Kidney epithelial cell (primary cell): ENCODE measurements around the gene DOCK9. TPM values are rescaled to one million over a fixed set of nuclear protein-coding genes. Genes with fewer than 3 reads are reported as not detected.

Experiments
- DNase-seq: peaks from one replicate; pipeline ENCODE4 v3.0.0-alpha.2; 2010; ENCODE audit warnings: low read depth
- H3K27me3 ChIP-seq: 2 replicates; pipeline ENCODE4 v1.6.0; 2011; ENCODE audit warnings: low read length; ENCODE audit not compliant: control insufficient read depth, insufficient read depth
- H3K36me3 ChIP-seq: 2 replicates; pipeline ENCODE4 v1.5.1; 2011; ENCODE audit warnings: low read length; ENCODE audit not compliant: control insufficient read depth, insufficient read depth
- H3K4me3 ChIP-seq: 2 replicates; pipeline ENCODE4 v1.5.1; 2011; ENCODE audit warnings: low read depth, mild to moderate bottlenecking, control low read depth, low read length
- CTCF ChIP-seq: IDR thresholded peaks from 2 replicates; pipeline ENCODE4 v1.5.1; 2011; ENCODE audit warnings: mild to moderate bottlenecking, moderate library complexity, low read length, control low read depth, inconsistent platforms; ENCODE audit not compliant: insufficient read depth, poor library complexity, severe bottlenecking
- total RNA-seq: library from RNA; depleted of rRNA; stranded (reverse); fragments of >200 nt; gene quantifications from 2 replicates; pipeline ENCODE4 v1.2.3, GENCODE V29; 2015

The DOCK9 gene
- total RNA-seq, 1 donor from 2014 or later, result 226 TPM

GRCh38 chr13:98988277-98988676 is 10.4 kb upstream of the DOCK9 start:
- H3K27me3 ChIP-seq, result no peaks in the 10 kb centered on the region
- no peak for TF ChIP-seq CTCF
- no peak for DNase-seq
- H3K4me3 ChIP-seq, result no peak overlapping the region
- H3K36me3 ChIP-seq, result no peaks in the 10 kb centered on the region

DNA sequence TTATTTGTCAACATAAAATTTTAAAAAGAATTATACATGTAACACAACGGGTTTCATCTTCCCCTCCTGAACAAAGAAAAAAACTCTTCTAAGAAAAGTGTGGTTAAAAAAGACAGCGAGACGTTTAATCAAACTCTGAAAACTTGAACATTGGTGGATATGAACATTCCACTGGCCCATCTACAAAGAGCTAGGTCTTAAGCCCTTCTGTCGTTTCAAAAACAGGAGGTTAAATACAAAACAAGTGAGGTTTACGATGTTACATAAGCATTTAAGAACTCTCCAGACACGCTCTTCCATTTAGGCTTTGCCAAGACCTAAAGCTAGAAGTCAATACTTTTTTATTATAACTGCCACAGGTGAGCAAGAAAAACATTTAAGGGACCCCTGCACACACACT is 9.4 kb upstream of the DOCK9 start:
- DNase-seq, result no peak
- no peaks in the 10 kb centered on the region for H3K27me3 ChIP-seq
- no peak for TF ChIP-seq CTCF
- no peak overlapping the region for H3K4me3 ChIP-seq
- no peaks in the 10 kb centered on the region for H3K36me3 ChIP-seq

DNA sequence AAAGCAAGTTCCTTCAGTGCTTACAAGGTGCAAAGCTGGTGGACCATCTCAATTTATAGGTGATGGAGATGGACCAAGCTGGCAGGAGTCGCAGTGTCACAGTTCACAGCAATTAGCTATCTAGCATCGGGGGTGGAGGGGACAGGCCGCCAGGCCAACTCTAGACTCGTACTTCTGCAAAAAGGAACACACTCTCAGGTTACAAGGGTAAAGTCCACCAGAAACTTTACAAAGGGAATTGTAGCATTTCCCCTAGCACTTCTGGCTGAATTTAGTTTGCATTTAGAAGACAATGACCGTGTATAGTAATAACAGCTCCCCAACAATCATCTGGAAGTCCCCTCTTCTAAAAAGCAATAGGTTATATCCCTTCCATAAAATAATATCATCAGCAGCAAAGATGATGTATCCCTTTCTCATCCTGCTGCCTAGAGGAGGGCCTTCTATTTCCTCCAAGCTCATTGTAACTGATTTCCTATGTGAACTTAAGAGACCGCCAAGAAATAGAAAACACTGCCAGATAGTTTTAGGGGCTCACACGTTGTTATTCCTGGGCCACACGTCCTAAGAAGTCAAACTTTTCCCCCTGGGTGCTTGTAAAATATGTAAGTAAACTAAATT is 8.5 kb upstream of the DOCK9 start:
- Histone ChIP-seq H3K4me3 (no peak overlapping the region), H3K36me3 (no peaks in the 10 kb centered on the region), H3K27me3 (no peaks in the 10 kb centered on the region)
- no peak for TF ChIP-seq CTCF
- DNase-seq, result no peak

DNA sequence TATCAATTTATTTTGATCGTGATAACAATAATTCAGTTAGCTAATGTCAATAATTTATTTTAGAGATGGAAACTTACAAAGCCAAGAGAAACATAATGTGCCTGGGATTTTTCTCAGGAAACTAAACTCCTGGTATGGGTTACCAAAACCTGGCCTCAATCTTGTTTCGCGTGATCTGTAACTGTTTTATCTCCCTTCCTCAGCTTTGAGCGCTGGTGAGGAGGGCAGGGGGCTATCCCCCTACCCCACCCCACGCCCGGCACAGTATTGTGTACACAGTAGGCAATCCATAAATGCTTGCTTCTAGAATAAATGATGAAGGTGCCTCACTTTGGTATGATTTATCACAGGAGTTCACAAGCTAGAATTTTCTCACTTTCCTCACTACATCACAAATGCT is 7.7 kb upstream of the DOCK9 start:
- TF ChIP-seq CTCF, result no peak
- Histone ChIP-seq H3K27me3 (no peaks in the 10 kb centered on the region), H3K36me3 (no peaks in the 10 kb centered on the region), H3K4me3 (no peak overlapping the region)
- DNase-seq, result no peak

DNA sequence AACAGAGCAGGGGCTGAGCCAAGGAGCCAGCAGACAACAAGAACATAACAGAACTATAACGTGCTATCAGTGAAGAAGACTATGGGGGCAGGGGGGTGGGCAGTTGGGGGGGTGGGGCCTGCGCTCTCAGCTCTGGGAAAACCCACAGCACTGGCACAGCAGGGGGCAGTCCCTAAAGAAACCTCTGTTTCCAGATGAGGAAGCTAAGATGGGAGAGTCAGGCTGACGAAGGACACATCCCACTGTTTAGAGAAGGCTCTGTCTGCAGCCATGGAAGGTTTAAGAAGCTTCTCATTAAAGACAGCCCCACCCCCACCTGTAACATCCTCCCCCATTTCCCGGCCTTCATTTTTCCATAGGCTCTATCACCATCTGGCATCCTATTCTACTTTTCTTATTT is 7.1 kb upstream of the DOCK9 start:
- no peaks in the 10 kb centered on the region for H3K36me3 ChIP-seq
- no peak for TF ChIP-seq CTCF
- no peak overlapping the region for H3K4me3 ChIP-seq
- no peaks in the 10 kb centered on the region for H3K27me3 ChIP-seq
- DNase-seq, result no peak

- Histone ChIP-seq H3K27me3 (no peaks in the 10 kb centered on the region), H3K36me3 (no peaks in the 10 kb centered on the region), H3K4me3 (no peak overlapping the region)
- TF ChIP-seq CTCF, result no peak
- DNase-seq, result no peak
Observed at GRCh38 chr13:98984118-98984517, 6.3 kb upstream of the DOCK9 start.
